Activated CD8-positive, alpha-beta memory T cell treated with anti-CD3 and anti-CD28 coated beads for 4 hours (primary cell): ENCODE measurements around the gene GABRG3.

Experiments used
- DNase-seq, 2 donors: peaks; one replicate each; pipeline ENCODE4 v3.0.0-alpha.2; 2020; ENCODE audit warnings: low read depth in 2 of 2

Gene GABRG3

DNA sequence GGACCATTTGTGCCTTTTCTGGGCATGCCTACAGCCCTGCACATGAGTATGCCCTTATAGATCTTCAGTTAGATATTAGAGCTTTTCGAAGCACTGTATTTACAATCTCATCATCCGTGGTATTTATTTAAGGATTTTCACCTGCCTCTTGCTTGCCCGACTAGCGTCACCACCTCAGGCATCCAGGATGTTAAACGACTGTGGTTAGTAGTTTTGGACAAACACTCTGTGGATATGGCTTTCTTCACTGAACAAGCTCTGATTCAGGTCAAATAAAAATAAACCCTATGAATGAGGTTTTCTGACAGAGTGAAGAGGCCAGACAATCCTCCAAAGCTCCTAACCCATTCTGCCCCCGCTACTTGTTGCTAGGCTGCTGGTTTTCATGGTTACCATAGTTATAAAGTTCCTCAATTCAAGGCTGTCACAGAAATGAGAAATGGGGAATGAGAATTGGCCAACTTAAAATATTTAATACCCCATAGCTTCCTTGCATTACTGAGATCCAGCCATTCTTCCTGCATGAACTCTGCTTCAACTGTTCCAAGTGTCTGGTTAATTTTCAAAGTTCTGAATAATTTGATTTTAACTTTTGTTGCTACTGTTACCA is 440.1 kb downstream of the GABRG3 start:
- DNase-seq, result no peak

DNA sequence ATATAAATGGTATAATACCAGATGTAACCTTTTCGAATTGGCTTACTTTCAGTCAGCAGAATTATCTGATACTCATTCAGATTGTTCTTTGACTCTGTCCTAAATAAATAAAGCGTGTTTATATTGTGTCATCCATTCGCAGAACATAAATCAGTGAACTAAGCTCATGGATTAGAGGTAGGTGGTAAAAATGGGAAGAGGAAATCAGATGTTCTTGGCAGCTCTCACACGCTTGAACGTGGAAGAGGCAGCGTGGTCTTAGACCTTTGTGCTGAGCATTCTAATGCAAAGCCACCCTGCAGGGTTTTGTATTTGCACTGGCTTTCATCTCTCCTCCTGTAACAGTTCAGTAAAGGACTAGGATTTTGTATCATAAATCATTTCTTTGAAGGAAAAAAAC is 441.4 kb downstream of the GABRG3 start:
- DNase-seq, result no peak

DNA sequence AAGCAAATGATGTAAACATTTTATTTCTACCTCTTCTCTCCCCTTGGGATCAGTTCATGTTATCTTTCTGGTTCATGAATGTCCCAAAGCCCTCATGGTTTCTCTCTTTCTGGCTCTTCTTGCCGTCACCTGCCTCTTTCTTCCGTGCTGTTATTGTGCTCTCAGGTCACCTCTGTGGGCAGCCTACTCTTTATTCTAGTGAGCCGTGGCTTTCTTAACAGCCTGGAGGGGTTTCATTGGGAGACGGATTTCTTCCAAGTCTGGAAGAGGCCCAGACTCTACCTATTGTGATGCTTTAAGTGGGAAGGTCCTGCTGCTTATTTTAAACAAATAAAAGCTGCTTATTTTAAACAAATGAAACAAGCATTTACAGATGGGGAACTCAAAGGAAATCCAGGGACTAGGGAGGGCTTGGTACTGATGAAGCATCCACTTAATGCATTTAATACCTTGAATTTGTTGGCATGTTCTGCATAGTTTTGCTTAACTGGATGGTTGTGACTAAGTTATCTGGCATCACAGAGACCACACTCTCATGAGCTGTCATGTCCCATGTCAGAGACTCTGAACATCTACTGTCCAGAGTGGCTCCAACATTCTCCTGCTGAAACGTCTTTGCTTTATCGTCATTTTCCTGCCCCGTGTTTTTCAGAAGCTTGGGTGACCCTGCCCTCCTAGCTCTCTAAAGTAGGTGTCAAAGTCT is 443.3 kb downstream of the GABRG3 start:
- no peak for DNase-seq

DNA sequence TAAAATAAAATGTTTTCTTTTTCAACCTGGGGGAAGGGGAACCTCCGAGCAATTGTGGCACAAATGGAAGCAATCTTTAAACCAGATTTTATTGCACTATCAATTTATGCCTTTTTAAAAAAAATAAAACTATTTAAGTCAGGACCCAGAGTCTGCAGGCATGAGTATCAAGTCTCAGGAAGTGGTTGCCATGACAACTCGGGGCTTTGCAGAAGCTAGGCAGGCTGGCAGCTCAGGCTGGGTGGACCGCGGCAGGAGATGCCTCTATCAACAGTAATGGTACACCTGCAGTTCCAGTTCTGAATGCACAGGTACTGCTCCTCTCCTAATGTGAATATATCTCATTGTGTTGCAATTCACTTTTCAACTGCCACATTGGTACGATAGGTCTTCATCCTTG is 447.7 kb downstream of the GABRG3 start:
- DNase-seq, result no peak

DNA sequence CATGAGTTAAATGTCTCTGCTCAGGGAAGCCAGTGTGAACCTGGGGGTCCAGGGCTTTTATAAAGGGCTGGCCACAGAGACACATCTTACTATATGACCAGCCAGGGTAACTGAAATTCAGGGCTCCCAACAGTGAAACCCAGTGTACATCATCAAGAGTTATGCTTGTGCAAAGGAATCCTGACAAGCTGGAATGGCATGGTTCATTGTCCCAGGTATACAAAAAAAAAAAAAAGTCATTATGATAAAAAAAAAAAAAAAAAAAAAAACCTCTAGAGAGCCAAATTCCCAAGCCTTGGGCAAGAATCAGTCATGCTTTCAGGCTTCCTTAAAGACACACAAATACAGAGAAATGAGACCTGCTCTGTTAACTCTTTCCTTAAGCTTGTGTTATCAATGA is 452.0 kb downstream of the GABRG3 start:
- no peak for DNase-seq

DNA sequence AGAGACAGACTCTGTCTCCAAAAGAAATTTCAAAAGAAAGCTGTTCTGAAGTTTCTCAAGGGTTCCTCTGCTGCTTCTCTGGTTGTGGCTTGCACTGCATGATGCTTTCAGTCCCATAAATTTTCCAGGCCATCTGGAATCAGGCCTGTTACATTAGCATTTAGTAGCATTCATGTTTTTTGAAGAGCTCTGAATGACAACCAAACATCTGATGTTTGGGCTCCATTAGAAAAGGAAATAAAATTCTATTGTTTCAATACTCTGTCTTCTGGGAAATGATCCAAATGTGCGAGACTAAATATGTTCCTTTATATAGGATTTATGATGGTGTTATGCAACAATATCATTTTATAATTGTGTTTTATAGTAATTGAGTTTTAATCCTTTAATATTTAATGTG is 455.8 kb downstream of the GABRG3 start:
- DNase-seq, result no peak

- no peak for DNase-seq
These were observed 456.3 kb downstream of the GABRG3 start for GRCh38 chr15:27427276-27427675.

DNA sequence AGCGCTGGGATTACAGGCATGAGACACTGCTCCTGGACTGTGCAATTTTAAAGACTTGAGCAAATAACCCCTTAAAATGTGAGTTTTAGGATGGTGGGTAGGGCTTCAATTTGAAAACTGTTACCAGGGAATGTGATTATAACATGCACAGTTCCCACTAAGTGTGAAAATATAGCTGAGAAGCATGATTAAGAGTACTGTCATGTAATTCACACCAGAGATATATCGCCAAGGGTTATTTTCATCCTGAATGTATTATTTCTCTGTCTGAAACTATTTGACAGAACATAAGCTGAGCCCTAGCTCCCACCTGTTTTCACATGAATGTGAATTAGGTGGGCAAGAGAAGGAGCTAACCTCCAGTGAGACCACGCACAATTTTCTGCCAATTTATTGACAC is 457.2 kb downstream of the GABRG3 start:
- no peak for DNase-seq

DNA sequence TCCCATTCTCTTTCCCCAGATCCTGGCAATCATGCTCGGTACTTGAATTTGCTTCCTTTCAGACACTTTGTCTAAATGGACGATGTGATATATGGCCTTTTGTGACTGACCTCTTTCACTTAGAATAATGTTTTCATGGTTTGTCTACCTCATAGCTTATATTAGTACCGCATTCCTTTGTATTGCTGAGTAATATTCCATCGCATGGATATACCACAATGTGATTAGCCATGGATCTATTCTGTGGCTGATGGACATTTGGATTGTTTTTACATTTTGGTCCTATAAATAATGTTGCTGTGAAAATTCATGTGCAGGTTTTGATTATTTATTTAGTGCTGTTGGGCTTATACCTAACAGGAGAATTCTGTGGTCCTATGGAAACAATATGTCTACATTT is 458.6 kb downstream of the GABRG3 start:
- no peak for DNase-seq

DNA sequence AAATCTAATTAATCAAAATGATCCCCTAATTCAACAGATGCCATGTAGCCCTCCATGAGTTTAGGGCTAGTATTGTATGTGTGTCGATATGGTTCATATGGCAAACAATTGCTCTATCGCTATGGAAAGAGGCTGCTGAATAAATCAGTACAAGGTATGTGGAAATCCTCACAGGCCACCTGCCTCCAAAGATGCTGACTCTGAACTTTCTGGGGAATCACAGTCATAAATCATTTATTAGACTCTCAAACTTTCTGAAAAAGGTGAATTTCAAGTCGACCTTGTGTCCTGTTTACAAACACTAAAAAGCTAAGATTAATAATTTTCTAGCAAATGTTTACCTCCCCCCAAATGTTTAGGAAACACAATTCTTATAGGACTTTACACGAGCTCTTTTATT is 462.6 kb downstream of the GABRG3 start:
- no peak for DNase-seq

DNA sequence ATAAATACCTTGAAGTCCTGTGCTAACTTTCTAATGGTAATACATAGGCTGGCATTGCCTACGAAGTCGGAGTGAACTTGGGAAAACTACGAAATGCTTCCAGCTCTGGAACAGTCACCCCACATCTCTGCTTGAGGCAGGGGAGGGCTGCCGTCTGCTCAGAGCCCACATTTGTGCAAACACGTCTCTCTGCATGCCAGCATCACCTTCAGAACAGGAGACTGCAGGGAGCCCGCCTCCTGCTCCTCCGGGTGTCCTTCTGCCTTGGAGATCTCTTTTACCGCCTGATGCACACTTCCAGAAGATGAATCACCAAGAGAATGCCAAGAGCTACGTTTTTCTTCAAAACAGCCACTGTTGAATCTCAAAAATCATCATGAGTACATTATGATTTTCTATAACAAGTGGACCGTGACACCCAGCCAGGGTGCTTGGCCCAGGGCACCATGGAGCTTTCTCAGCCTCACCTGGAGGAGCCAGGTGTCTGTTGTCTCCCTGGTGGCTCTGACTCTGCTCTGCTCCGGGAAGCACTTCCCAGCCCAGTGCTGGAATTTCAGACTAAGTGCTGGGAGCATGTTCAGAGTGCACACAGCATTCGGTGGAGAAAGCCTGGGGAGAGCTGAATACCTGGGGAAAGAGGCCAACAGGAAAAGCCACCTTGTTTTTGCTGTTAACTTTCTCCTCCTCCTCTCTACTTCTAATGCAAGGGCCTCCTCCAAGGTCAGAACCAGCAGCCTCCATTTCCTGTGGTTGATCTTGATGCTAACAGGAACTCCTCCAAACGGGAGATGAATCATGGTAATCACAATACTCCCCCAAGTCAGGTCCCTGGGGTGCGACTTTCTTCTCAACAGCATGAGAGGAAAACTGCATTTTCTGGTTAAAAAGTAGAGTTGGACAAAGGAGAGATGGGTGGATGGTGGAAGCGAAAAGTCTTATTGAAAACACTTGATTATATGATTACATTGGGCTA is 467.7 kb downstream of the GABRG3 start:
- DNase-seq, result no peak

- DNase-seq, result no peak
These were observed 470.1 kb downstream of the GABRG3 start for GRCh38 chr15:27441120-27441519.

GRCh38 chr15:27448234-27448633 is 477.3 kb downstream of the GABRG3 start:
- DNase-seq, result no peak

- no peak for DNase-seq
These were observed 478.0 kb downstream of the GABRG3 start for GRCh38 chr15:27448986-27449385.

DNA sequence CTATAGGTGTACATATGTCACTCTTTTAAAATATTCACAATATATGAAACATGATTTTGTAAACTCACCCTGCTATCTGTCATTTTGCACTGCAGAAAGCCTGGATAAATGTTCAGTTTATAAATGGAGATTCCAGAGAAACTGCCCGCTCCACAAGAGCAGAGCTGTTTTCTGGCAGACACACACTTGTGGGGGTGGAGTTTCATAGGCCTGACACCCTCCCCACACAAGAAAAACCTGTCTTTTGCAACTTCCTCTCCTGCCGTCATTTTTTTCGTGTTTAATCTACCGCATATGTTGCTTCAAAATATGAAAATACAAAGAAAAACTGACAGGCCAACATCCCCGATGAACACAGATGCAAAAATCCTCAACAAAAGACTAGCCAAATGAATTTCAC is 479.0 kb downstream of the GABRG3 start:
- DNase-seq, result no peak

DNA sequence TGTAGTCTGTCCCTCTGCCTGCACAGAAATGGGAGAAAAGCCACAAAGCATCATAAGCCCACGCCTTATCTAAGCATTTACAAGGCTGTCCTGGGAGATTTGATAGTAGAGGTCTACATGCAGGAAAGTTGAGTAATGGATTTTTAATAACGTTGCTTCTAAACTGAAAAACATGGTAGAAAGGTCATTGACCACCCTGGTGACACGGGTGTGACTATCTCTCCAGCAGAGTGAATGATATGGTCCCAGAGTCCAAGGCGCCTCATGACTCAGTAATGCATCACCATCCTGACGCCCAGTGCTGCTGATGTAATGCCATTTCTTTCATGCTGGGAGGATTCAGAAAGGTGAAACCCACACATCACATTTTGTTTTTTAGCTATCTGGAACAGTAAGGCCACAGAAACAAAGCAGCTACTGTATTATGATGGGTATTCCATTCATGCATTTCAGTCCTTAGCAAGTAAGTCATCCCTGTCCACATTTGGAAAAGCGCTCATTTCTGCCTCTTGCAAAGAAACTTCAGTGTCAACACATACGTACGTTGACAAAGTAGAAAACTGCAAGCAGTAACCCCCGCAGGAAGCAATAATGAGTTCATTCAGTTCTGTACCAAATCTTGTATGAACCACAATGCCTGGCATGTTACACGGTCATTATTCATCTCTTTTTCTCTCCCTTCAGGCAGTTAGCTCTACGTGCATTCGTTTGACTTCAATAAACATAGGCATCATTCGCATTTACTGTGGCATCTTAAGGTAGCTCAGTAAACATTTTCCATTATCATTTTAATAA is 483.5 kb downstream of the GABRG3 start:
- DNase-seq, result no peak

GRCh38 chr15:27456807-27457206 is 485.8 kb downstream of the GABRG3 start:
- no peak for DNase-seq

GRCh38 chr15:27457766-27458165 is 486.8 kb downstream of the GABRG3 start:
- DNase-seq, result no peak

- no peak for DNase-seq
These were observed 487.5 kb downstream of the GABRG3 start for GRCh38 chr15:27458345-27459084.

- DNase-seq, result no peak
These were observed 488.9 kb downstream of the GABRG3 start for GRCh38 chr15:27459836-27460235.

DNA sequence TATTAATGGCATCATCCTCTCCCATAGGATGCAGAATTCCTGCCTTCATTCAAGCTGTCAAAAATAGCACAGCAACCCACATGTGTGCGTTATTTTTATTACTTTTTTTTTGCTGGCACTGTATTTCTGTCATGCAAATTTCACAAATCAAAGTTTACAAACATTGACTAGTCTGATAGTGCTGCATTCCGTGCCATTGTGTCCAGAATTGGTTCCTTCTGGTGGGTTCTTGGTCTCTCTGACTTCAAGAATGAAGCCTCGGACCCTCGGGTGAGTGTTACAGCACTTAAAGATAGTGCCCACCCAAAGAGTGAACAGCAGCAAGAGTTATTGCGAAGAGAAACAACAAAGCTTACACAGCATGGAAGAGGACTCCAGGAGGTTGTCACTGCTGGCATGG is 490.2 kb downstream of the GABRG3 start:
- DNase-seq, result no peak
